T47D (cell line): Measurements from ENCODE around the gene NUP43.

ENCODE experiments used
- DNase-seq, 2 experiments: peaks; one replicate each; pipeline versions ENCODE4 v3.0.0 to v3.0.0-alpha.2; 2011 to 2012; ENCODE audit warnings: low read depth in 1 of 2, low spot score in 1 of 2
- JUND ChIP-seq: IDR thresholded peaks from 2 replicates; pipeline ENCODE4 v1.6.1; 2012; ENCODE audit warnings: low read depth
- in situ Hi-C: cut with HindIII; loops from 2 replicates; pipeline ENCODE4 v1.10.0; 2016; ENCODE audit warnings: low sequenced_read_pairs, low pct_unique_long_range_greater_than_20kb

Gene NUP43

DNA sequence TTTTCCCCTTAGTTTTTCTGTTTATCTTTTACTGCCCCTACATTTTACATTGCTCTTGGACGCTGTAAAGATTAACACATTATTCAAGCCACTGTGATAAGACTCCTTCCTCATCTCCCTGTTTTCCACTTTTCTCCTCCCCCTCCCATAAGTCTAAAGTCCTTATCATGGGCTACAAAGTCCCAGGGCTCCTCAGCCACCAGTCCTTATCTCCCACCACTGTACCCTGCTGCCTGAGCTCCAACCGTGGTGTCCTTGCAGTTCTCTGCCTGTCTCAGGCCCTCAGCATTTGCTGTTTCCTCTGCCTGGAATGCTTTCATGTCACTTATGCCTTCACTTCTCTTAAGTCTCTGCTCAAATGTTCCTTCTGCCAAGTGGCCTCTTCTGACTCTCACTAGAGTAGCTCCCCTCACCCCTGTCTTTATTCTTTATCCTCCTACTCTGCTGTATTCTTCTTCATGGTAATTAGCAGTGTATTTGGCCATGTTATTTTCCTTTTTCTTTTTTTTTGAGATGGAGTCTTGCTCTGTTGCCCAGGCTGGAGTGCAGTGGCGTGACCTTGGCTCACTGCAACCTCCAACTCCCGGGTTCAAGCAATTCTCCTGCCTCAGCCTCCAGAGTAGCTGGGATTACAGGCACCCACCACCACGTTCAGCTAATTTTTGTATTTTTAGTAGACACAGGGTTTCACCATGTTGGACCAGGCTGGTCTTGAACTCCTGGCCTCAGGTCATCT, 17.7 kb downstream of the NUP43 start:
- in situ Hi-C loops, result no loop called here
- no peak for TF ChIP-seq JUND
- no peak for DNase-seq

- in situ Hi-C loops, result no loop called here
- no peak for DNase-seq
- TF ChIP-seq JUND, result no peak
Measured at GRCh38 chr6:149727793-149728498, 18.4 kb downstream of the NUP43 start.

DNA sequence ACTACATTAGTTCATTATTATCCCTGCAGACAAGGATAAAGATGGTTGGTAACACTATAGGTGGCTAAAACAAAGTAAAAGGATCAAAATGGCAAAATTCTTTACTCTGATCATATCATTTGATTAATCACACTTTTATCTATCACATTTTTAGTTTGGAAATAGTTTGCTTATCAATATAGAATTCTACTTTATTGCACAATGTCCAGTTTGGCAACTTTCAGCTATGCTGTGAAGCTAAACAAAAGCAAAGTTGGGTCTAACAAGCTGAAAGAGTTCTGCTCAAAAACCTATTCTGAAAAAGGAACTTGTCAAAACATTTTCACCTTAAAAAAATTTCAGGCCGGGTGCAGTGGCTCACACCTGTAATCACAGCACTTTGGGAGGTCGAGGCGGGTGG, 20.5 kb downstream of the NUP43 start:
- TF ChIP-seq JUND, result no peak
- no peak for DNase-seq
- in situ Hi-C loops, result no loop called here

GRCh38 chr6:149723771-149724417, 22.4 kb downstream of the NUP43 start:
- in situ Hi-C loops, result no loop called here

GRCh38 chr6:149723262-149723661, 23.1 kb downstream of the NUP43 start:
- TF ChIP-seq JUND, result no peak
- no peak for DNase-seq
- in situ Hi-C loops, result no loop called here

More at GRCh38 chr6:149723771-149724417, 22.4 kb downstream of the NUP43 start:
- no peak for TF ChIP-seq JUND
- DNase-seq, result peak in 1 of 2 experiments; percentile 62

DNA sequence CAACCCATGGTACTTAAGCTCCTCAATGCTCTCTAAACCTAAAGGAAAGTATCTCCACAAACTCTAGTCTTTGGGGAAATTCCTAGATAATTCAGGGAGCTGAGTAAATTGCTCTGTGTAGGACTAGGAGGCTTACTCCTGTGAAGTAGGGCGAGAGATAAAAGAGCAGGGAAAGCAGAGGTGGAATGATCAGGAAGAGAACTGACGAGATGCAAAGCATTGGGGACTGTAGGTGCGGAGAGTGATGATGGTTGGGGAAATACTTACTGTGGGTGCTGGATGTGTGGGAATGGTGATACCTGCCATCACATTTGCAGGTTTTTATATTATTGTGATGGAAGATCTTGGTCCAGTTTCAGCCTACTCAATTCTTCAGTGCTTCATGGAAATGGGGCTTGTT, 26.8 kb downstream of the NUP43 start:
- DNase-seq, result no peak
- in situ Hi-C loops, result no loop called here
- TF ChIP-seq JUND, result no peak

GRCh38 chr6:149717588-149718458, 28.5 kb downstream of the NUP43 start, which contains the start of gene LATS1:
LATS1 (minus strand) TSS chr6:149718101; CDS start chr6:149702126, 15,975 bp downstream.
- in situ Hi-C loops, result no loop called here
- peak; percentile 35 to 90 for DNase-seq
- no peak for TF ChIP-seq JUND

DNA sequence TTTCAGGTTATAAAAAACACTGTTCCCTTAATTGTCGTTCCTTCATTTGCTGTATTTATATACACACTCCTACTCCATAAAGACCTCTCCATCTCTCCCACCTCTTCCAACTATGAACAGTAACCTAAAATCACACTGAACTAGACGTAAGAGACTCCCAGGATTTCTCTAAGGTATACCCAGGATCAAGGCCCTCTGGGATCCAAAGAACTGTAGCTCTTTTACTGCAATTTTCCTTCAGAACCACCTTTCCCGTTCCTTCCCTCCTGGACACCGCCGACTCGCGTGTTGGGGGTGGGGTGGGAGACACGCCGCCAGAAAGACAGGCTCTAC, 29.1 kb downstream of the NUP43 start:
- TF ChIP-seq JUND, result no peak
- no peak for DNase-seq
- in situ Hi-C loops, result no loop called here

DNA sequence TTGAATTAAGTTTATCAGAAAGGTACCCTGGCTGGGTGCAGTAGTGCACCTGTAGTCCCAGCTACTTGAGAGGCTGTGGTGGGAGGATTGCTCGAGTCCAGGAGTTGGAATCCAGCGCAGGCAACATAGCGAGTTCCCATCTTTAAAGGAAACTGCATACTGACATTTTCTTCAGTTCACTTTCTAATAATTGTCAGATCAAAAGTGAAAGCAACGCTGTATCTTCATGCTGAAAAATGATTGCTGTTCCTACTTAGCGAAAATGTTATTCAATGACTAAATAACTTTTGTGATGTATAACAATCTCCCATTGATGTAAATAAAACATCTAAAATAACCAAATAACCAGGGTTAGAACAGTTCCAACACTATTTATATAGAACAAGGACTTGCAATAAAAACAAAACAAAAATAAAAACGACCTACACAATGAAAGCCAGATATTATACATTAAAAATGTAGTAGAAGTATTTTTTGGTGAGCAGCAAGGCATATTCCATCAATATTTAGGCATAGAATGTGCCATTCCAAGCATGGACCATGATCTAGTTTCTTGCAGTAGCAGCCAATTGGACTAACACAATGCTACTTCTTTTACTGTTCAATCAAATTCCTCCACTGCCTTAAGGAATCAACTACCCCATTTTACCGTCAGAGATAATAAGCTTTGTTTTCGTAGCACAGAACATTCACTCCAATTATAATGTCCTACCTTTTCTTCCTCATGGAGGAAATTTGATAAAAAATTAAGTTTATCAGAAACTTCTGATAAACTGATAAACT, 30.0 kb downstream of the NUP43 start:
- in situ Hi-C loops, result no loop called here
- TF ChIP-seq JUND, result no peak
- DNase-seq, result no peak

DNA sequence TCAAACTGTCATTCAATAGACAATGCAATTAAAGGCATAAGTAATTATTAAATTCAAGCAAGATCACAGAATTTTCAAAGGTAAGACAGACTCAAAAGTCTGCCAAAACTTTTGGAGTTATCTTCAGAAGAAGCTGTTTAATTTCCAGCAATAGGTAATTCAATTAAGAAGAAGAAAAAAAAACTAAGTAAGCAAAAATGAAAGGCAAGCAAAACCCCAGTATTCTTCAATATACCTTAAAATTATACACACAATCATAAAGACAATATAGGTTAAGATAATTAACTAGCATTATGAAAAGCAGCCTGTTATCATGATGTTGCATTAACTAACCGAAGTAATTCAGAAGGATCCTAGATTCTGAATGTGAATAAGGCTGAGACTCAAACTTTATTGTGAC, 31.9 kb downstream of the NUP43 start:
- TF ChIP-seq JUND, result no peak
- no peak for DNase-seq
- in situ Hi-C loops, result no loop called here

DNA sequence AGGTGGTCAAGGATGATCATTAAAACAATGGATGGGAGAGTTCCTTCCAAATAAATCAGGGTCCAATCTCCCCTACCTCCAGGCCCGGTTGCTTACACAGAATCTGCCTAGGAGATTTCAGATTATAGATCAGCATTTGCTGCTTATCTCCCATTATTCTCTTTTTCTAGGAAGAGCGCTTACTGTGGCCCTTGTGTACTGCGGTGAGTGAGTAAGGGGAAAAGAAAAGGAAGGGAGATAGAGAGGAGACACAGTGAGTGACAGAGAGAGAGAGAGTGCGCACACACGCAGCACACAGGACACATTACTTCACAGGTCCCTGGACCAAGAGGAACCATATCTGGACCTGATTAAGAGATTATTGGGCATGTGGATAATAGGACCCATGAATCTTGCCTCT, 34.6 kb downstream of the NUP43 start:
- no peak for DNase-seq
- in situ Hi-C loops, result no loop called here
- no peak for TF ChIP-seq JUND

- in situ Hi-C loops, result no loop called here
- no peak for TF ChIP-seq JUND
Measured at GRCh38 chr6:149701714-149702113, 44.6 kb downstream of the NUP43 start.

More at GRCh38 chr6:149701714-149702113, 44.6 kb downstream of the NUP43 start:
- no peak for DNase-seq
